PC-9 (cell line): ENCODE data around the gene DCP2. TPM values are rescaled to one million over a fixed set of nuclear protein-coding genes. Genes with fewer than 3 reads are reported as not detected.

ENCODE experiments used
- BruUV-seq: library from RNA; stranded (reverse); fragments of 400-500 nt; replicated peaks from 2 replicates; lab custom pipeline; 2021; lab: Mats Ljungman, UMichigan
- CTCF ChIA-PET: fragments of 300-600 bp; sonication (Branson Sonifier 250); formaldehyde crosslinking; loops from one replicate; lab custom pipeline; 2022; ENCODE audit warnings: antibody characterized with exemption; lab: Charles Lee
- POLR2A ChIA-PET: fragments of 300-600 bp; sonication (Branson Sonifier 250); formaldehyde crosslinking; loops from one replicate; lab custom pipeline; 2022; ENCODE audit warnings: antibody characterized with exemption; ENCODE audit not compliant: unreplicated experiment; lab: Charles Lee
- DNase-seq, 2 experiments: peaks; one replicate each; pipeline versions ENCODE4 v3.0.0 to v3.0.0-alpha.2; 2015 to 2022; ENCODE audit warnings: mixed read lengths in 1 of 2
- H2AFZ ChIP-seq: fragments of 200-600 bp; sonication (generic); 2 replicates; pipeline ENCODE4 v1.8.1; 2017; ENCODE audit warnings: antibody characterized with exemption
- H3F3A ChIP-seq: fragments of 200-600 bp; sonication (generic); 2 replicates; pipeline ENCODE4 v1.8.1; 2017; ENCODE audit warnings: antibody characterized with exemption, mild to moderate bottlenecking, low read depth; ENCODE audit not compliant: insufficient read depth
- H3K27ac ChIP-seq: fragments of 200-600 bp; sonication (generic); 2 replicates; pipeline ENCODE4 v1.6.1; 2016; ENCODE audit warnings: mixed run types
- H3K27me3 ChIP-seq: fragments of 200-600 bp; sonication (generic); 2 replicates; pipeline ENCODE4 v1.6.1; 2016; ENCODE audit warnings: low read depth, mixed run types; ENCODE audit not compliant: insufficient read depth
- H3K36me3 ChIP-seq: fragments of 200-600 bp; sonication (generic); 2 replicates; pipeline ENCODE4 v1.6.1; 2016; ENCODE audit warnings: low read depth, mixed run types
- H3K4me1 ChIP-seq: fragments of 200-600 bp; sonication (generic); replicated peaks from 2 replicates; pipeline ENCODE4 v1.6.1; 2016; ENCODE audit warnings: mixed run types; ENCODE audit not compliant: insufficient read depth
- H3K4me2 ChIP-seq: fragments of 200-600 bp; sonication (generic); 2 replicates; pipeline ENCODE4 v1.6.1; 2017; ENCODE audit warnings: mixed run types
- H3K4me3 ChIP-seq: fragments of 200-600 bp; sonication (generic); 2 replicates; pipeline ENCODE4 v1.6.1; 2016; ENCODE audit warnings: mixed run types
- H3K79me2 ChIP-seq: fragments of 200-600 bp; sonication (generic); 2 replicates; pipeline ENCODE4 v1.6.1; 2017; ENCODE audit warnings: low read depth, mixed run types
- H3K9me2 ChIP-seq: fragments of 200-600 bp; sonication (generic); 2 replicates; pipeline ENCODE4 v1.8.1; 2017; ENCODE audit warnings: mild to moderate bottlenecking; ENCODE audit not compliant: insufficient read depth
- H3K9me3 ChIP-seq: fragments of 200-600 bp; sonication (generic); 2 replicates; pipeline ENCODE4 v1.8.1; 2016; ENCODE audit warnings: low read depth; ENCODE audit not compliant: insufficient read depth
- H4K20me1 ChIP-seq: fragments of 200-600 bp; sonication (generic); 2 replicates; pipeline ENCODE4 v1.8.1; 2017; ENCODE audit not compliant: insufficient read depth
- EZH2 ChIP-seq: fragments of 200-600 bp; sonication (generic); IDR thresholded peaks from 2 replicates; pipeline ENCODE4 v1.8.0; 2017; ENCODE audit warnings: antibody characterized with exemption, low read depth
- intact Hi-C: fragments of 100-400 bp; cut with micrococcal nuclease; formaldehyde crosslinking; loops from one replicate; pipeline ENCODE4 v1.10.0; 2022; ENCODE audit not compliant: unreplicated experiment
- total RNA-seq: library from RNA; stranded (reverse); gene quantifications from 2 replicates; pipeline ENCODE4 v1.2.3, GENCODE V29; 2021
- TF ChIP-seq, protein P1 (sequence below): fragments of 200-600 bp; sonication (generic); conservative IDR thresholded peaks from 2 replicates; pipeline ENCODE4 v1.6.1; 2017; ENCODE audit warnings: mixed run types, antibody characterized with exemption, mild to moderate bottlenecking, moderate library complexity

The DCP2 gene
- total RNA-seq, 1 experiment from 2014 or later = 45.6 TPM

DNA sequence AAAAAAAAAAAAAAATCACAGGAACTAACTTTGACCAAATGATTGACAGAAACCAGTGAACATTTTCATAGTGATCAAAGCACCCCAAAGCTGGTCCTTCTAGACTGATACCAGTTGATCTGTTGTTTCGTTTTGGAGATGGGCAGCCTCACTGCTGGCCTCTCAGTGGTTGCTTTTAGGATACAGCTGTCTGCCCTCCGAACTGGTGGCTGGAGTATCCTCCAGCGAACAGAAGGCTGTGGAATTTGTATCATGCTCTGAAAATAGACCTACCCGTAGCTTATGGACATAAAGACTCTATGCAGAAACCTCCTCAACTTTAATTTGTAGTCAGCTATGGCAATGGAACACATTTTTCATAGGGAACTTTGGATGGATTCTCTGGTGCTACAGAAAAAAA lies 49.0 kb downstream of the DCP2 start:
- Histone ChIP-seq H3K79me2 (no peaks in the 10 kb centered on the region), H3K9me3 (no peaks in the 10 kb centered on the region), H3K9me2 (no peaks in the 10 kb centered on the region), H3K27me3 (no peaks in the 10 kb centered on the region), H3K36me3 (peaks cover 6% of the 10 kb centered on the region; the same call in 1 of the 2 replicates), H2AFZ (no peak overlapping the region), H3F3A (no peaks in the 10 kb centered on the region; the same call in 1 of the 2 replicates), H3K4me1 (no peaks in the 10 kb centered on the region), H4K20me1 (no peaks in the 10 kb centered on the region; the same call in 1 of the 2 replicates), H3K27ac (no peak overlapping the region), H3K4me2 (no peak overlapping the region), H3K4me3 (no peak overlapping the region)
- DNase-seq = no peak
- ChIA-PET CTCF (no interaction called here), POLR2A (no interaction called here)
- intact Hi-C loops = no loop called here
- BruUV-seq = no TSS peak
- TF ChIP-seq, protein P1, sequence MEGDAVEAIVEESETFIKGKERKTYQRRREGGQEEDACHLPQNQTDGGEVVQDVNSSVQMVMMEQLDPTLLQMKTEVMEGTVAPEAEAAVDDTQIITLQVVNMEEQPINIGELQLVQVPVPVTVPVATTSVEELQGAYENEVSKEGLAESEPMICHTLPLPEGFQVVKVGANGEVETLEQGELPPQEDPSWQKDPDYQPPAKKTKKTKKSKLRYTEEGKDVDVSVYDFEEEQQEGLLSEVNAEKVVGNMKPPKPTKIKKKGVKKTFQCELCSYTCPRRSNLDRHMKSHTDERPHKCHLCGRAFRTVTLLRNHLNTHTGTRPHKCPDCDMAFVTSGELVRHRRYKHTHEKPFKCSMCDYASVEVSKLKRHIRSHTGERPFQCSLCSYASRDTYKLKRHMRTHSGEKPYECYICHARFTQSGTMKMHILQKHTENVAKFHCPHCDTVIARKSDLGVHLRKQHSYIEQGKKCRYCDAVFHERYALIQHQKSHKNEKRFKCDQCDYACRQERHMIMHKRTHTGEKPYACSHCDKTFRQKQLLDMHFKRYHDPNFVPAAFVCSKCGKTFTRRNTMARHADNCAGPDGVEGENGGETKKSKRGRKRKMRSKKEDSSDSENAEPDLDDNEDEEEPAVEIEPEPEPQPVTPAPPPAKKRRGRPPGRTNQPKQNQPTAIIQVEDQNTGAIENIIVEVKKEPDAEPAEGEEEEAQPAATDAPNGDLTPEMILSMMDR = no peak
- TF ChIP-seq EZH2 = no peak

DNA sequence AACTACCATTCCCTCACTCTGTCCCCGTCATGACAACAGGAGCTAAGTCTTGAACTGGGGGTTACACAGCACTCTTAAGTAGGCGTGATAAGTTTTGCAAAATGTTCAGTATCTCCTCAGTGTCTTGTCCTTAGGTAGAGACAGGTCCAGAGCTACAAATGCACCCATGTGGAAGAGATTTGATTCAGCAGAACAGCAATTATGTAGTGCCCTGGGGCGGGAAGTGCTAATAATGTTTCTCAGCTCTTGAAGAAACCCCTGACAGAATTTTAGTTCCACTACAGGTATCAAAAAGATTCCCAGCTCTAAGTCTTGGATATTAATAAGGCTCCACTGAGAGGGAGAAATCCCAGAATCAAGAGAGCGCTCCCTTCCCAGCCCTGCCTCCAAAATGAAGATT lies 49.6 kb downstream of the DCP2 start:
- no peaks in the 10 kb centered on the region for H3K79me2 ChIP-seq
- ChIA-PET POLR2A (no interaction called here), CTCF (no interaction called here)
- H4K20me1 ChIP-seq = no peaks in the 10 kb centered on the region; the same call in 1 of the 2 replicates
- no peak overlapping the region for H3K4me2 ChIP-seq
- peaks cover 6% of the 10 kb centered on the region; the same call in 1 of the 2 replicates for H3K36me3 ChIP-seq
- intact Hi-C loops = no loop called here
- no TSS peak for BruUV-seq
- H3K27me3 ChIP-seq = no peaks in the 10 kb centered on the region
- H3K4me3 ChIP-seq = no peak overlapping the region
- H2AFZ ChIP-seq = no peak overlapping the region
- DNase-seq = no peak
- H3K9me2 ChIP-seq = no peaks in the 10 kb centered on the region
- no peaks in the 10 kb centered on the region for H3K4me1 ChIP-seq
- H3F3A ChIP-seq = no peaks in the 10 kb centered on the region; the same call in 1 of the 2 replicates
- H3K9me3 ChIP-seq = no peaks in the 10 kb centered on the region
- TF ChIP-seq, protein P1 = no peak
- no peak overlapping the region for H3K27ac ChIP-seq

DNA sequence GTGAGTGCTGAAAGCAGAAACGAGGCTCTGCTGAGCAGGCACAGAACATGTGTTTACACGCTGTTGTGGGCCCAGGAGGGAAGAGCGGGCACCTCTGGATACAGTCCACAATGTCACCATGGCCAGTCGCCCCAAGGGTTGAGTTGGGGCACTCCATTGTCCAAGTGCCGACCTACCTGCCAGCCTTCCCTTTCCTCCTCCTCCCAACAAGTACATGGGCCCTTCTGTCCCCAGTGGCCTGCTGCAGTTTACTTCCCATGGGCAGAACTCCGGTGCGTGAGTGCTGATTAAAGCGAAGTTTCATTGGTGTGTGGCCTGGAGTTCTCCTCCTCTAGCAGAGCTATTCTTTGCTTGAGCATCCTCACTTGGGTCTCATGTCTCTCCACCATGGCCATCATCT lies 50.4 kb downstream of the DCP2 start:
- H3K4me2 ChIP-seq = no peak overlapping the region
- no peak for TF ChIP-seq EZH2
- TF ChIP-seq, protein P1 = no peak
- no peak for DNase-seq
- no peak overlapping the region for H3K4me3 ChIP-seq
- H4K20me1 ChIP-seq = no peaks in the 10 kb centered on the region; the same call in 1 of the 2 replicates
- 0 out of 2 replicates have a peak, but pooled peaks cover 6% of the 10 kb centered on the region for H3K36me3 ChIP-seq
- BruUV-seq = no TSS peak
- H3K9me3 ChIP-seq = no peaks in the 10 kb centered on the region
- H3K79me2 ChIP-seq = no peaks in the 10 kb centered on the region
- CTCF ChIA-PET = no interaction called here
- no peaks in the 10 kb centered on the region for H3K9me2 ChIP-seq
- intact Hi-C loops = no loop called here
- no peaks in the 10 kb centered on the region for H3K27me3 ChIP-seq
- H3K4me1 ChIP-seq = no peaks in the 10 kb centered on the region
- POLR2A ChIA-PET = no interaction called here
- no peak overlapping the region for H2AFZ ChIP-seq
- H3F3A ChIP-seq = no peaks in the 10 kb centered on the region; the same call in 1 of the 2 replicates
- no peak overlapping the region for H3K27ac ChIP-seq
